Body of pancreas (tissue), 4 donors: Measurements from ENCODE around the gene MED22.

Experiments used
- CTCF ChIP-seq, 7 experiments: fragments of 450-650 bp in 4 of 7; fragments of 200-600 bp in 3 of 7; sonication (generic) in 3 of 7; IDR thresholded peaks; one replicate each; pipeline ENCODE4 v1.5.1; 2016 to 2019; ENCODE audit warnings: antibody characterized with exemption in 7 of 7
- POLR2A ChIP-seq, 3 donors: fragments of 450-650 bp; IDR thresholded peaks; one replicate each; pipeline ENCODE4 v1.6.1; 2016; ENCODE audit warnings: antibody characterized with exemption in 3 of 3, mild to moderate bottlenecking in 2 of 3

GRCh38 chr9:133378408-133378962 is 30.6 kb upstream of the MED22 start:
- no peak for TF ChIP-seq POLR2A (IDR thresholded peaks at IDR 0.05)
- no peak for TF ChIP-seq CTCF (IDR thresholded peaks at IDR 0.05)
